Lower leg skin (tissue), 3 donors: ENCODE measurements around the gene PALS2.

Source experiments
- CTCF ChIP-seq, 3 donors: fragments of 450-650 bp; IDR thresholded peaks; one replicate each; pipeline ENCODE4 v1.5.1; 2016; ENCODE audit warnings: antibody characterized with exemption in 3 of 3, mild to moderate bottlenecking in 3 of 3, moderate library complexity in 2 of 3
- POLR2A ChIP-seq, 2 donors: fragments of 450-650 bp; IDR thresholded peaks; one replicate each; pipeline ENCODE4 v1.6.1; 2016 to 2017; ENCODE audit warnings: antibody characterized with exemption in 2 of 2, mild to moderate bottlenecking in 1 of 2, moderate library complexity in 1 of 2

- TF ChIP-seq CTCF (IDR thresholded peaks at IDR 0.05) (no peak), POLR2A (IDR thresholded peaks at IDR 0.05) (no peak)
These were observed 23.3 kb upstream of the PALS2 start for GRCh38 chr7:24549991-24550390.
